ENCODE measurements around the gene FBF1. TPM values are rescaled to one million over a fixed set of nuclear protein-coding genes. Genes with fewer than 3 reads are reported as not detected.

Gene FBF1
- polyA plus RNA-seq, 3 donors = 6.6 to 8.3 (median 7.0) TPM

- no peak for DNase-seq (ENCODE audit: low read depth in 3 of 3, low spot score in 2 of 3)
Observed at GRCh38 chr17:75959051-75959838, 18.4 kb upstream of the FBF1 start.

- no peak for DNase-seq (ENCODE audit: low read depth in 3 of 3, low spot score in 2 of 3)
Observed at GRCh38 chr17:75950855-75951554, 10.2 kb upstream of the FBF1 start.

- no peak for DNase-seq (ENCODE audit: low read depth in 3 of 3, low spot score in 2 of 3)
Observed at GRCh38 chr17:75950421-75950820, 9.6 kb upstream of the FBF1 start.

GRCh38 chr17:75945211-75945610 is 4.4 kb upstream of the FBF1 start:
- DNase-seq (ENCODE audit: low read depth in 3 of 3, low spot score in 2 of 3) = no peak

- no peak for DNase-seq (ENCODE audit: low read depth in 3 of 3, low spot score in 2 of 3)
Observed at GRCh38 chr17:75943491-75943890, 2.6 kb upstream of the FBF1 start.

GRCh38 chr17:75942473-75942872 is 1.6 kb upstream of the FBF1 start:
- DNase-seq (ENCODE audit: low read depth in 3 of 3, low spot score in 2 of 3) = no peak

GRCh38 chr17:75941442-75941819 is 589 bp upstream of the FBF1 start:
- no peak for DNase-seq (ENCODE audit: low read depth in 3 of 3, low spot score in 2 of 3)

GRCh38 chr17:75937652-75938051 is 3.2 kb downstream of the FBF1 start:
- DNase-seq (ENCODE audit: low read depth in 3 of 3, low spot score in 2 of 3) = no peak

GRCh38 chr17:75933808-75934207 is 7.0 kb downstream of the FBF1 start:
- DNase-seq (ENCODE audit: low read depth in 3 of 3, low spot score in 2 of 3) = no peak

- no peak for DNase-seq (ENCODE audit: low read depth in 3 of 3, low spot score in 2 of 3)
Observed at GRCh38 chr17:75932852-75933251, 8.0 kb downstream of the FBF1 start.

GRCh38 chr17:75931062-75931461 is 9.8 kb downstream of the FBF1 start:
- no peak for DNase-seq (ENCODE audit: low read depth in 3 of 3, low spot score in 2 of 3)

GRCh38 chr17:75927286-75927922 is 13.4 kb downstream of the FBF1 start:
- DNase-seq (ENCODE audit: low read depth in 3 of 3, low spot score in 2 of 3) = no peak

- no peak for DNase-seq (ENCODE audit: low read depth in 3 of 3, low spot score in 2 of 3)
Observed at GRCh38 chr17:75926456-75926855, 14.4 kb downstream of the FBF1 start.

- DNase-seq (ENCODE audit: low read depth in 3 of 3, low spot score in 2 of 3) = no peak
Observed at GRCh38 chr17:75925912-75926311, 14.9 kb downstream of the FBF1 start.

- no peak for DNase-seq (ENCODE audit: low read depth in 3 of 3, low spot score in 2 of 3)
Observed at GRCh38 chr17:75925103-75925502, 15.7 kb downstream of the FBF1 start.

- DNase-seq (ENCODE audit: low read depth in 3 of 3, low spot score in 2 of 3) = no peak
Observed at GRCh38 chr17:75922963-75923874, 17.6 kb downstream of the FBF1 start.

GRCh38 chr17:75922173-75922961 is 18.5 kb downstream of the FBF1 start:
- no peak for DNase-seq (ENCODE audit: low read depth in 3 of 3, low spot score in 2 of 3)

- DNase-seq (ENCODE audit: low read depth in 3 of 3, low spot score in 2 of 3) = no peak
Observed at GRCh38 chr17:75921596-75921995, 19.2 kb downstream of the FBF1 start.

GRCh38 chr17:75920045-75920560 is 20.7 kb downstream of the FBF1 start:
- no peak for DNase-seq (ENCODE audit: low read depth in 3 of 3, low spot score in 2 of 3)

GRCh38 chr17:75919611-75920010 is 21.2 kb downstream of the FBF1 start:
- DNase-seq (ENCODE audit: low read depth in 3 of 3, low spot score in 2 of 3) = no peak

Measured in right renal cortex interstitium (tissue), 3 donors.